NCI-H146 treated with DMSO at 0.1 percent for 48 hours (cell line): Measurements from ENCODE around the gene FAM78B.
A peak's percentile ranks its signal among the peaks of the same experiment; 100 is the strongest.

ENCODE experiments used
- DNase-seq: peaks from one replicate; lab custom pipeline; 2025; ENCODE audit not compliant: unreplicated experiment; lab: John Stamatoyannopoulos, UW

The FAM78B gene

GRCh38 chr1:166166698-166167571 lies at the start of gene FAM78B:
Gene FAM78B (minus strand): TSS chr1:166167001. CDS start chr1:166166248, 753 bp downstream.
- peak; percentile 19 for DNase-seq

- no peak for DNase-seq
Measured at GRCh38 chr1:166202546-166202945, 35.7 kb upstream of the FAM78B start.

GRCh38 chr1:166200743-166201142 lies 33.9 kb upstream of the FAM78B start:
- DNase-seq = no peak

DNA sequence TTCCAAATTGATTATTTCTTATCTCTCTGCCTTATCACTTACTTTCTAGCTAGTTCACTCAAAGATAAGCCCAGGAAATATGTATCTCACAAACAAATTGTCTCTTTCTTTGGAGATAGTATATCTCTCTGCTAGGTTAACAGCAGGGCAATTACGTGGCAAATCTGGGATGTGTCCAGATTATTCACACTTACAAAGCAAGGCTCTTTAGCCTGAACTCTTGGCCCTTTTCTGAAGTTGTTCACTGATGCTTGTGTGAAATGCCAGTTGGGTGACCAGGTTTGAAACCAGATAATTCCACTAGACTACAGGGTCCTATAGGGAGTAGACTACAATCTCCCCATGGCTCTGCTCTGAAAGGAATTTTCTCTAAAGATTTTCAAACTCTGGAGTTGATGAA lies 30.8 kb upstream of the FAM78B start:
- no peak for DNase-seq

GRCh38 chr1:166197141-166197540 lies 30.3 kb upstream of the FAM78B start:
- no peak for DNase-seq

DNA sequence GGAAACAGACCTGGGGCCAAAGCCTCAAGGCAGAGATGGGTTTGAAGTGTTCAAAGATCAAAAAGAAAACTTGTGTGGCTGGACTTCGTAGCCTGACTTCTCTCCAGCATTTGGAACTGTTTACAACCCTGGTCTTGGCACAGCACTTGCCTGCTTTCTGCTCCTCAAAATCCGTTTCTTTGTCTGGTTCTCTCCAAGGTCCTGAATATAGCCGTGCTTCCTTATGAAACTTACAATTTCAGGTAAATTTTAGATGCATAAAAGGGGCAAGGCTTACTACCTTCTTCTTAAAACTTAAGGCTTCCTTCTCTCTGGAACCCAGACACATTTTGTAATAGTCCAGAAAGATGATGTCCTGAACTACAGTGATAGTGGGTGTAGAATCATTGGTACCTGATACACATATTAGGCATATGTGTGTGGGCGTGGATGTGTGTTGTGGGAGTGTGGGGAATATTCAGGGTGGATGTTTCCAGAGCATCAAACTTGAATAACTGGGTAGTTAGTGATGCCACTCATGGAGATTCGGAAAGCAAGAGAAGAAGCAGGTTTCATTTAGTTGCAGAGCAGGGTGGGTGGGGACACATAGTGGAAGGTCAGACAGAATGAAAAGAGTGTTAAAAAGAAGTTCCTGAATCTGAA lies 26.4 kb upstream of the FAM78B start:
- no peak for DNase-seq

DNA sequence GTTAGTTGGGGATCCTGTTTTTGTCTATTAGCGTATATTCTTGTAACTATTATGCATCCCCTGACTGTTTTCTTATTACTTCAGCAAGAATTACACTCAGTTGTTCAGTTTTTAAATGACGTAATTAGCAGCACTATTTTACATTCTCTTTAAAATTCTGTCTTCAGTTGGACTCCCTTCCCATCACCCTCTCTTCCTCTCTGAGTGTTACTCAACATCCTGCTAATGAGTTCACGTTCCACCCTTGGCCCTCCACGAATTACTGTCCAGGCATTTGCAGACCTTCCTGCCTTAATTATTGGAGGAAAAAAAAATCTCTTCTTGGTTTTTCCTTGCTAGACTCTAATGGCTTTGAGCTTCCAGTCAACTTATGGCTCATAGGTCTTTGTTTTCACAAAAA lies 23.6 kb upstream of the FAM78B start:
- DNase-seq = no peak

- no peak for DNase-seq
Measured at GRCh38 chr1:166189126-166189525, 22.3 kb upstream of the FAM78B start.

DNA sequence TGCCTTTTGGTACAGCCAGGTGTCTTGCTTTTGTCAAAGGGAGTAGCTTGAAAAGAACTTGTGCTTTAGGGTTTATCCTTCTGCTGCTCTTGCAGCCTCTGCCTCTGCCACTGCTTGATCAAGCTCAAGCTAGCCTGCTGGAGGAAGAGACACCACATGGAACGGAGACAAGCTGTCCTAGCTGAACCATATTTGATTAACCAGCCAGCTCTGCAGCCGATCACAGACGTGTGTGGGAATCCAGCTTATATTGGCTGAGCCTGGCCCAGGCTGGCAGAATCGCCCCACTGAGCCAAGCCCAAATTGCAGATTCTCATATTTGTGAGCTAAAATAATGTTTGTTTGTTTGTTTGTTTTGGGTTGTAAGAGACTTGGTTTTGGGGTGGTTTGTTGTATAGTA lies 18.7 kb upstream of the FAM78B start:
- no peak for DNase-seq

DNA sequence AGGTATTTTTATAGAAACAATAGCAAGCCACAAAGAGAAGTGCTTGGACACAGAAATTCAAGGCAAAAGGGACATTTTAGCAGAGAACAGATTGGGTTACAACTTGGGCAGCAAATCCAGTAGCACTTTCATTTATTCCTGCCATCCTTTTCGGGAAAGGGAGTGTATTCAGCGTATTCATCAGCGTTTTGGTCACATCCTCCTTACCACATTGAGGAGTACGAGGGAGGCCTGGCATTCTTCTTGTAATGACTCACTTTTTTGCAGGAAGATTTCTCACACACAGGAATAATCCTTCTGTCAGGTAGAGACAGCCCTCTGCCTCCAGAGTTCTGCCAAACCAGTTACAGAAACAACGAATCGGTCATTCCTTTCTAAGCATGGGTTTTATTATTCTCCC lies 18.1 kb upstream of the FAM78B start:
- DNase-seq = no peak

GRCh38 chr1:166184012-166184411 lies 17.2 kb upstream of the FAM78B start:
- DNase-seq = no peak

DNA sequence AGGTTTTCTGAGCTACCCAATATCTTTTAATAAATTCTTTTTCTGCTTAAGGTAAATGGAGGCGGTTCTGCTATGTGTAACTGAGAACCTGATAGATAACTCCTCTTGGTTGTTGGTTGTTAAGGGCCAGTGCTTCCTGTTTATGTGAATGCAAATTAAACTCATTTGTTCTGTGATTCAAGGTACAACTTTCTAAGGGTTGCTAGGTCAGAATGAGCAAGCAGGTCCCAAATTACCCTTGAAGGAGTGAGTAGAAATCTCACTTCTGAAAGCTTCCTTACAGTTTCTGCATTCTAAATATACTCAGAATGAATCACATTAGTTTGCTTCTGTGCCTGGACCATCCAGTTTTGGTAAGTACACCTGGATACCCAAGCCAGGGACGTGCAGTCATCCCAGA lies 15.5 kb upstream of the FAM78B start:
- no peak for DNase-seq

GRCh38 chr1:166176416-166176815 lies 9.6 kb upstream of the FAM78B start:
- DNase-seq = no peak

DNA sequence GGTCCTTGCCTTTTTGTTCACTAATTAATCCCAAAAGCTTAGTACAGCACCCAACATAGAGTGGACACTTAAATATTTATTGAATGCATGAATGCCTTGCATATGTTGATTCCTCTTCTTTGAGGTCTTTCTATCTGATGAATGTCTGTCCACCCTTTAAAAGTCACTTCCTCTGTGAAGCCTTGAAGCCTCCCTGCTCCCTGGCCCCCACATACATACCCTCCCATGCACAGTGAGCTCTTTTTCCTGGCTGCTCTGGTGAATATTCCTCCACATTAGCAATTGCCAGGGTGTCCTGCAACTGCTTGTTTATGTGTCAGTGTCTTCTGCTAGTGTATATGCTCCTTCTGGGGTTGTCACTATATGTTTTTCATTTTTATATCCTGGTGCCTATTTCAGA lies 8.2 kb upstream of the FAM78B start:
- DNase-seq = no peak

- DNase-seq = no peak
Measured at GRCh38 chr1:166174108-166174507, 7.3 kb upstream of the FAM78B start.

- no peak for DNase-seq
Measured at GRCh38 chr1:166172106-166172505, 5.3 kb upstream of the FAM78B start.

- DNase-seq = no peak
Measured at GRCh38 chr1:166170726-166171125, 3.9 kb upstream of the FAM78B start.

DNA sequence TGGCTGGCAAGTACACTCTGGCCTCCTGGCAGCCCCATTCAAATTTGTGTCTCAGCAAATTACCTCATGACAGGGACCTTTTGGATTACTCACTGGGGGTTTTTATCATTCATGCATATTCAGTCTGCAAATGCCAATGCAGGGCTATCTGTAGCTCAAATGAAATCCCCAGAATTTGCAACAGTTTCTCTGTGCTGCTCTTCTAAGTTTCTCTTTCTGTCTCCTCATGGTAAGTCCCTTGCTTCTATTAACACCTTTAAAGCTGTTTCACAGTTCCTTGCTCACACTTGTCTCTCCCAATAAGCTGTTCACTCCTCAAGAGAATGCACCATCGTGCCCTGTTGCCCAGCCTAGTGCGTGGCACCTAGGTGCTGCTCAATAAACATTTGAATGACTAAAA lies 3.3 kb upstream of the FAM78B start:
- no peak for DNase-seq

- DNase-seq = no peak
Measured at GRCh38 chr1:166169182-166169581, 2.4 kb upstream of the FAM78B start.

DNA sequence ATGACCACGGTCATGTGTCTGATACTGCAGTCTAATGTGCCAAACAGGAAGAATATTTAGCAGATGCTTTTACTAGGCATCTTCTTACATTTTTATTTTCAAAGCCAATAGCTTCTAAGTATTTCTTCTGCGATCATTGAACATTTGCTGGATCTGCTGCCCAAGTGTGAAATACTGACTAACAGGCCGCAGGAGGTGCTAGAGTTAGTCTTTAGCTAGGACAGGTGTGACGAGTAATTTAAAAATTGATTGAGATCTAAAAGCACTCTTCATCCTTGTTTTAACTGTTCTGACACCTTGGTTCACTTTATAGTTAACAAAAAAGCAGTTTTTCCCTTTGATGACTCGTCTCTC lies 748 bp upstream of the FAM78B start:
- no peak for DNase-seq

GRCh38 chr1:166166329-166166697 lies 488 bp downstream of the FAM78B start:
- no peak for DNase-seq

DNA sequence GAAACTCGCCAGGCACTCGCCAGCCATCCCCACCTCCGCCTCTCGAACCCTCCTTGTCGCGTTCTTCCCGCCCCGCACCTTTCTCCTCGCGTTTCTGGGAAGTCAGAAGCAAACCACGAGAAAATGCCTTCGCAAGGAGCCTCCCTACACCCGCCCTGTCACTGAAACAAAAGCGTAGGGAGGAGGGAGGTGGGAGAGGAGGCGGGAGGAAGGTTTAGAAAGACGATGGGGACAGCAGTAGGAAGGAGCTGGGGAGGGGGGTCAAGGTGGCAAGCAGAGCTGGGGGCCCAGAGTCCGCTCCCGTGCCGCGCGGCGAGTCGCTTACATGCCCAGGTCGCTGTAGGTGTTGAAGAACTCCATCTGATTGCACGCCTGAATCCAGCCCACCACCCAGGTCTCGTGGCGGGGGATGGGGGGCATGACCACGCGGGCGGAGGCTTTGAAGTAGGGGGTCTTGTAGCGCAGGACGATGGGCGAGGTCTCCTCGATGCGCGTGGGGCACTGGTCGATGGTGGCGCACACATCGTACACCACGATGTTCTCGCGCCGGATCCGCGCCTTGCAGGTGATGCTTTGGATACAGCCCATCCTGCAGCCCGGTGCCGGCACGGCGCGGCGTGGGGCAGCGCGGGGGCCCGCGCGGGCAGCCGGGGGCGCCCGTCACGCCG lies 1.0 kb downstream of the FAM78B start:
- DNase-seq = no peak
